Measurements from ENCODE around the gene EPHA3.

The EPHA3 gene

DNA sequence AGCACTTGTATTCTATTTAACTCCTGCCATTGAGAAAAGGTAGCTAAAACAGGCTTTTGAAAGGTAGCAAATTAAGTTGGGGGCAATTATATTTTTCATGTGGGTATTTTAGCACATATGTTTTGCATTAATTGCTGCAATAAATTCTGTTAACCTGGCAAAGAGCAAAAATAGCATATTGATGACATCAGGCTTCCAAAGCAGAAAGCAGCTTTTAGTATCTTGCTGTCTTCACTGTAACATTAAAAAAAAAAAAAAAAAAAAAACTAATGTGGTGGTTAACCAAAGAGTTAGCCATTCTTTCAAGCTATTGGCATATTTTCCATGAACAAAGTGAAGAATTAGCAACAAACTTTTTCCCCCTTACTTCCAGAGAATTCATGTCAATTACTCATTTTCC lies 9.1 kb downstream of the EPHA3 start:
- Histone ChIP-seq H3F3A (ENCODE audit: low read depth) (no peaks in the 10 kb centered on the region), H3K9me2 (replicated peaks; ENCODE audit: low read depth, low read length) (no peaks in the 10 kb centered on the region), H3K27me3 (ENCODE audit: insufficient read depth, low read length, poor library complexity, severe bottlenecking) (no peaks in the 10 kb centered on the region), H3K4me1 (ENCODE audit: insufficient read depth, low read length, poor library complexity, severe bottlenecking) (no peaks in the 10 kb centered on the region), H4K20me1 (ENCODE audit: insufficient read depth, low read length, poor library complexity, severe bottlenecking) (no peaks in the 10 kb centered on the region), H3K4me3 (ENCODE audit: low read length, poor library complexity, severe bottlenecking) (no peak overlapping the region), H3K79me2 (ENCODE audit: insufficient read depth, low read length) (no peaks in the 10 kb centered on the region), H3K36me3 (ENCODE audit: insufficient read depth, low read length) (no peaks in the 10 kb centered on the region), H3K9ac (ENCODE audit: low read depth, low read length, poor library complexity, severe bottlenecking) (no peak overlapping the region), H2AFZ (ENCODE audit: low read length) (no peak overlapping the region), H3K9me3 (ENCODE audit: insufficient read depth, low read depth, low read length) (no peaks in the 10 kb centered on the region), H3K4me2 (ENCODE audit: low read depth, low read length, poor library complexity, severe bottlenecking) (no peak overlapping the region)
- TF ChIP-seq EZH2phosphoT487 (IDR thresholded peaks at IDR 0.05; ENCODE audit: borderline replicate concordance) (no peak), CTCF (conservative IDR thresholded peaks at IDR 0.05; ENCODE audit: low read length) (no peak)

- H3K36me3 ChIP-seq (ENCODE audit: insufficient read depth, low read length), result no peaks in the 10 kb centered on the region
- H3K79me2 ChIP-seq (ENCODE audit: insufficient read depth, low read length), result no peaks in the 10 kb centered on the region
- H3K27me3 ChIP-seq (ENCODE audit: insufficient read depth, low read length, poor library complexity, severe bottlenecking), result no peaks in the 10 kb centered on the region
- H3K4me3 ChIP-seq (ENCODE audit: low read length, poor library complexity, severe bottlenecking), result no peak overlapping the region
- H3K9me3 ChIP-seq (ENCODE audit: insufficient read depth, low read depth, low read length), result no peaks in the 10 kb centered on the region
- H3K9ac ChIP-seq (ENCODE audit: low read depth, low read length, poor library complexity, severe bottlenecking), result no peak overlapping the region
- no peaks in the 10 kb centered on the region for H3F3A ChIP-seq (ENCODE audit: low read depth)
- H3K4me2 ChIP-seq (ENCODE audit: low read depth, low read length, poor library complexity, severe bottlenecking), result no peak overlapping the region
- TF ChIP-seq CTCF (conservative IDR thresholded peaks at IDR 0.05; ENCODE audit: low read length), result no peak
- TF ChIP-seq EZH2phosphoT487 (IDR thresholded peaks at IDR 0.05; ENCODE audit: borderline replicate concordance), result no peak
- peaks cover 6% of the 10 kb centered on the region for H3K4me1 ChIP-seq (ENCODE audit: insufficient read depth, low read length, poor library complexity, severe bottlenecking)
- H2AFZ ChIP-seq (ENCODE audit: low read length), result no peak overlapping the region
- no peaks in the 10 kb centered on the region for H4K20me1 ChIP-seq (ENCODE audit: insufficient read depth, low read length, poor library complexity, severe bottlenecking)
- H3K9me2 ChIP-seq (replicated peaks; ENCODE audit: low read depth, low read length), result no peaks in the 10 kb centered on the region
Measured at GRCh38 chr3:89138048-89138447, 30.6 kb downstream of the EPHA3 start.

GRCh38 chr3:89139870-89140269 lies 32.4 kb downstream of the EPHA3 start:
- Histone ChIP-seq H3K4me1 (ENCODE audit: insufficient read depth, low read length, poor library complexity, severe bottlenecking) (peaks cover 6% of the 10 kb centered on the region), H3F3A (ENCODE audit: low read depth) (no peaks in the 10 kb centered on the region), H4K20me1 (ENCODE audit: insufficient read depth, low read length, poor library complexity, severe bottlenecking) (no peaks in the 10 kb centered on the region), H3K27me3 (ENCODE audit: insufficient read depth, low read length, poor library complexity, severe bottlenecking) (no peaks in the 10 kb centered on the region), H3K9ac (ENCODE audit: low read depth, low read length, poor library complexity, severe bottlenecking) (no peak overlapping the region), H3K9me2 (replicated peaks; ENCODE audit: low read depth, low read length) (no peaks in the 10 kb centered on the region), H3K4me3 (ENCODE audit: low read length, poor library complexity, severe bottlenecking) (no peak overlapping the region), H3K9me3 (ENCODE audit: insufficient read depth, low read depth, low read length) (no peaks in the 10 kb centered on the region), H2AFZ (ENCODE audit: low read length) (no peak overlapping the region), H3K4me2 (ENCODE audit: low read depth, low read length, poor library complexity, severe bottlenecking) (no peak overlapping the region), H3K36me3 (ENCODE audit: insufficient read depth, low read length) (no peaks in the 10 kb centered on the region), H3K79me2 (ENCODE audit: insufficient read depth, low read length) (no peaks in the 10 kb centered on the region)
- TF ChIP-seq EZH2phosphoT487 (IDR thresholded peaks at IDR 0.05; ENCODE audit: borderline replicate concordance) (no peak), CTCF (conservative IDR thresholded peaks at IDR 0.05; ENCODE audit: low read length) (no peak)
